GM18858 (cell line): ENCODE results near the gene PPP1R9B.
A peak's percentile ranks its signal among the peaks of the same experiment; 100 is the strongest.

Source experiments
- ATAC-seq: cut with Tn5 transposase; IDR thresholded peaks from one replicate; pipeline ENCODE4 v1.9.1; 2021; ENCODE audit not compliant: unreplicated experiment

Gene PPP1R9B

DNA sequence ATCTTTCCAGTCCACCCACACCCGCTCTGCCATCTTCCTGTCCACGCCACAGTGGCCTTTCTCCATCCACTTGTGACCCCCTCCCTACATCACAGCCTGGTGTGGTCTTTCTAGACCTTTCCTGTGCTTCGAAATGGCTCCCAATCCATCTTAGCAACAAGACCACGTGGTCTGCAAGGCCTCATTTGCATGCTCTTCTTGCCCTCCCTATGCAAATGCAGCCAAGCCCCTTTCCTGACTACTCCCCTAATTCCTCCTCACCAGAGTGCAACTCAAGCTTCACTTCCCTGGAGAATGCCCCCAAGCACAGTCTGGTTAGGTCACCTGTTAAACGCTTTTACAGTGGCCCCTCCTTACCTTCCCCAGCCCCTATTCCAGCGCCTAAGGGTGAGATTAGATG is 6.1 kb downstream of the PPP1R9B start:
- no peak for ATAC-seq

DNA sequence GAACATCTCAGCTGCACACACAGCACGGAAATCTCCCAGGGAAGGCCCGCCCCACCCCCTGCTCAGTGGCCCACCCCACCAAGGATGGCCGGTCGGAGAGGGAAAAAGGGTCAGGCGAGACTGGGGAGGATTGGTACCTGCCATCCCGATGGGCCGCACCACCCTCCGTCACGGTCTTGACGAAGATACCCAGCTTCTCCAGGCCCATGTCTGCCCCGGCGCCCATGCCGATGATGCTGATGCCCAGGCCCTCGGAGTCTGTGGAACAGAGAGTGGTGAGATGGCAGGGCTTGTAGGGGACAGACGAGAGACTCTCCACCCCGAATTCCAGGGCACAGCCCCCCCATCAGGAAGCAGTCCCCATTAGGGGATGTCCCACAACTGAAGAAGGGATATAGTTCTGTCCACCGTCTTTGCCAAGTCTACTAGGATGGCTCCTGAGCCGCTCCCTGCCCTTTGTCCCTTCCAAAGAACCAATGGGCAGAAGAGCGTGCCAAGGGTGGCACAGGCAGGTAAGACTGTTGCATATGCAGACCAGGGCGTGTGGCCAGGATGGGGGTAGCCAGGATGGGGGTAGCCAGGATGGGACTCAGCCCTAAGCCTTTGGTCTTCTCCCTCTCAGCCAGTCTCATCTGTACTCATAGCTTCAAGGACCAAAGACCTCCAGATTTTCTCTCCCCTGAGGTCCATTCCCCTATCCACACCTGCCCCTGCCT is 6.9 kb downstream of the PPP1R9B start:
- ATAC-seq = no peak

DNA sequence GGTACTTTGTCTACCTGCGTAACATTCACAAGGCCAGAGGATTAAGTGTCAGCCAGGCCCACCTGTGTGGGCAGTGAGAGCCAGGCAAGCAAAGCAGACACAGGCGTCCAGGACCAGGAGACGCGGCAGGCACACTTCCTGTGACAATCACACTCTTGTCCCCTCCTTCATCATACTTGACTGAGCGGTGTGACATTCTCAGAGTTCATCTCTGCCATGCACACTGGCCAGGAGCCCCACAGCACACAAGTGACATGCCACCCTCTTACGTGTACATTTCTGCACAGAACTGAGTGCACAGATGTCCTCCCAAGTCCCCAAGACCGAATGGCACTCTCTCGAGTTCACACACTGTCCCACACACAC is 8.7 kb downstream of the PPP1R9B start:
- ATAC-seq = no peak

DNA sequence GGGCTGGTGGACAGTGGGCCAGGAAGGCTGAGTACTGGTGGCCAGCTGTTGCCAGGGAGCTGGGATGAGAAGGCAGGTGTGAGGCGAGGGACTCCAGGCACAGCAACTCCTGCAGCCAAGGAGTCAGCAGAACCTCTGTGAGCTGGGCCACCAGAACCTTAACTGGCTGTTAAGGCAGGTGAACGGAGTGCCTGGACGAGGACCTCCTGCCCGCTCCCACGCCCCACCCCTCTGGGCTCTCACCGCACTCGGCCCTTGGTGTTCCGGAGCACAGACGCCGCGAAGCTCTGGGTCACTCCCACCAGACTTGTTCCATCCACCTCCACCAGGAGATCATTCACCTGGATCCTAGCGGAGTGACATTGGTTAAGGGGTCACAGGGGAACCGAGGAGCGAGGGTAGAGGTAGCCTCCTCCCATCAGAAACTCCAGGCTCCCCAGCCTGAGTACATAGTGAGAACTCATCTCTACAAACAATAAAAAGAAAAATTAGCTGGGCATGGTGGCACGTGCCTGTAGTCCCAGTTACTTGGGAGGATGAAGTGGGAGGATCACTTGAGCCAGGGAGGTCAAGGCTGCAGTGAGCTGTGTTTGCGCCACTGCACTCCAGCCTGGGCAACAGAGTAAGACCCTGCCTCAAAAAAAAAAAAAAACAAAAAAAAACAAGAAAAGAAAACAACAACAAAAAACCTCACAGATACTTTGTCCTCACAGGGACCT is 9.3 kb downstream of the PPP1R9B start:
- no peak for ATAC-seq

DNA sequence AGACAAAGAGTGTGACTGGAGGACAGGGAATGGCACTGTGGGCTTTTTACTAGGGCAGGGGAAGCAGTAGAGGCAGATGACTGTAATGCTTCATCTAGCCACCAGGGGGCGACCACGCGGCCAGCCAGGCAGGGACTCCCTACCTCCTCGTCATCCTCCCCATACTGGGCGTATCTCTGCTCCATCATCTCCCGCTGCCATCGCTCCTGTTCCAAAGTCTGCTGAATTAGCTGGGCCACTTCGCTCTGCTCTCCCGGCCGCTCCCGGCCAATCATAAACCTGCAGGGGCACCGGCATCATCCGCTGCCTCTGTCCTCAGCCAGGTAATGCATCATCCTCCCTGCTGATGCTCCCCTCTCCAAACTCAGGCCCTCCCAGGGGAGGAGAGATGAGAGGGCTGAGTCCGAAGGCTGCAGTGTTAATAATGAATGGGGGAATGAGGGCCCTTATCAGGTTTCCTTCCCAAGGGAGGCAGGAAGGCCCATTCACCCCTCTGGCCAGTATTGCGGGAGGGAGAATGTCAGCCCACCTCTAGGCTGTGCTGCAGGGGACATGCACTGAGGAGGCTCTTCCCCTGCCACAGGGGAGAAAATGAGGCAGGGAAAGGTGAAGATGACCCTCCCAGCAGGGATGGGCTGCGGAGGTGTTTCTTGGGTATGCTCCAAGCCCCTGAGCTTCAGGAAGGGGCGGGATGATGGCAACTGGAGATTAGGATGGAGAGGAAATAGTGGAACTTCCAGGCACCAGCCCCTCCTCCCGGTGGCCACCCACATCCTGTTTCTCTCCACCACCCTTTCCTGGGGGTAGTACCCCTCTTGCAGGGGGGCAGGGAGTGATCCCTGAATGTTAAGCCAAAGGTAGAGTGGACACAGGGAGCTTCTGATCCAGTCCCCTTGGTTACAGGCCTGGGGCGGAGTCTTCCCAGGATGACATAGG is 10.3 kb downstream of the PPP1R9B start:
- ATAC-seq = peak; percentile 51

- no peak for ATAC-seq
Measured at GRCh38 chr17:50139185-50139783, 11.2 kb downstream of the PPP1R9B start.

- no peak for ATAC-seq
Measured at GRCh38 chr17:50137042-50137441, 13.4 kb downstream of the PPP1R9B start.

DNA sequence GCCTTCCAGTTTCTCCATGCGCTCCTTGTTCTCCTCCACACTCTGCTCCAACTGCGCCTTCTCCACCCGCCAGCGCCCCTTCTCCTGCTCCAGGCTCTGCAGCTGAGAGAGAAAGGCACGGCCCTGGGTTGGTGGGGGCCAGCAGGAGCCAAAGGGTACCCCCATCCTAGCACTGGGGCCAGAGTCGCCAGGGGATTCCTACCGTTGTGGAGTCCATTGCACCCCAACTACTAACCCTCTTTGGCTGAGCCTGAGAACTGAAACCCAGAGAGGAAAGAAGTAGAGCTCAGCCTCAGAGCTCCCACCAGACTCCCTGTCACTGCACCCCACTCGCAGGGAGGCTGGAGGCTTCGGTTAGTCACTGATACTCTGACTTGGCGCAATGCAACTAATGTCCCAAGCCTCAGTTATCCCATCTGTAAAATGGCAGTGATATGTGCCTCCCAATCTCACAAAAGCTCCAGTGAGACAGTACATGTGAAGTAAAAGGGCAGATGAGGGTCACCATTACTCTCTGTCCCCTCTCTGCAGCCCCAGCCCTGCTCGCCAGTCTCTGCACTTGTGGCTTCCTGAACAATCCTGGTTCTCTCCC is 14.3 kb downstream of the PPP1R9B start:
- no peak for ATAC-seq

DNA sequence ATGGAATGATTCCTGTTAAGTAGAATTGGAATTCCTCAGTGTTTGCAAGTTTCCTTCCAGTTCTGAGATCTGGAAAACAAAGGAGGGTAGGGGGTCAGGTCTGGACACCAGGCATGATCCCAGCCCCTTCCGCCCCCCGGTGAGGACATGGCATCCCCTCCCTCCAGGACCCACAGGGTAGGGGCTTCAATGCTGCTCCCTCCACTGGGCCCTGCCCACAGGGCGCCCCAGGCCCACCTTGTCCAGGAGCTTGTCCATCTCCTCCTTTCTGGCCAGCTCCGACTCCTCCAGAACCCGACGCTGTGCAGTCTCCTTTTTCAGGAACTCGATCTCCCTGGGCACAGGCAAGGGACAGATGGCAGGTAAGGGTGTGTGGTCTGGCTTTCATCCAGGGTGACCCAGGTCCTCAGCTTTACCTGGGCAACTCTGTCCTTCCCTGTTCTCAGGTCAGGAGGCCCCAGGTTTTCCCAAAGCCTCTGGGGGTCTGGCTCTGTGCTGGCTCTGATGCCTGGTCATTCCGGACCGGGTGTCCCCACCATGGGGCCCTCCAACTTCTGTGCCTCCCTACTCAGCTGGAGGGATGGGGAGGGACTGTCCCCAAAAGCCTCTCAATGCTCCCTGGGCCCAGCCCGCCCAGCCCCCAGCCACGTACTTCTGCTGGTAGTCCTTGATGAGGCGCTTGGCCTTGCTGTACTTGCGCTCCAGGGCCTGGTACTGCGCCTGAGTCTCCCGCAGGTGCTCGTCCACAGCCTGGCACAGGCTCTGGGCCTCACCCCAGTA is 15.0 kb downstream of the PPP1R9B start:
- no peak for ATAC-seq

GRCh38 chr17:50134206-50135110 is 16.0 kb downstream of the PPP1R9B start:
- no peak for ATAC-seq

- ATAC-seq = no peak
Measured at GRCh38 chr17:50133769-50134099, 16.7 kb downstream of the PPP1R9B start.

- ATAC-seq = no peak
Measured at GRCh38 chr17:50133028-50133768, 17.3 kb downstream of the PPP1R9B start.

- no peak for ATAC-seq
Measured at GRCh38 chr17:50132104-50132794, 18.2 kb downstream of the PPP1R9B start.

DNA sequence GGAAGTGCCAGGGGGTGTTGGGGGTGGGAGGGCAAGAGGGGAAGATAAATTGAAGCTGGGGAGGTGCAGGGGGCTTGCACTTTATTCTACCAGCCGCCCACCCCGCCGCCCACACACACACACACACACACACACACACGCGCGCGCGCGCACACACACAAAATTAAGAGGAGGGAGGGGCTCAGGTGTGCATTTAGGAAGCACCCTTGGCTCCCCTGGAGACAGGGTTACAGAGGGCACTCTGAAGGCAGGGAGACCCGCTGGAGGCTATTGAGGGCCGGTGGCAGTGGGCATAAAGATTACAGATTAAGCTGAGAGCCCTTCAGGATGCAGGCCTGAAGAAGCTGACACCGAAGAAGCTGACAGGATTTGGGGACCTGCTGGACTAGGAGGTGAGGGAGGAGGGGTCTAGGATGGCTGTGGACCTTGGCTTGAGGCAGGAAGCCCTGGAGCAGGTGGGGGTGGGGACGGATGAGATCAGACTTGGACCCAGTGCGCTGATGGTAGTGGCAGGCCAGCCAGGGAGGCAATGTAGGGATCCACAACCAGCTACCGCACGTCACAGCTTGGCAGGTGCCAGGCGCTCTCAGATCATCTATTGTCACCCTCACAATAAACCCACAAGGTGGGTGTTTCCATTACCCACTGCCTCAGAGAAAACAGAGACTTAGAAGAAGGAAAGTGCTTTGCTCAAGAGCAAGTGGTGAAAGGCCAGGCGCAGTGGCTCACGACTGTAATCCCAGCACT is 19.7 kb downstream of the PPP1R9B start:
- ATAC-seq = no peak

DNA sequence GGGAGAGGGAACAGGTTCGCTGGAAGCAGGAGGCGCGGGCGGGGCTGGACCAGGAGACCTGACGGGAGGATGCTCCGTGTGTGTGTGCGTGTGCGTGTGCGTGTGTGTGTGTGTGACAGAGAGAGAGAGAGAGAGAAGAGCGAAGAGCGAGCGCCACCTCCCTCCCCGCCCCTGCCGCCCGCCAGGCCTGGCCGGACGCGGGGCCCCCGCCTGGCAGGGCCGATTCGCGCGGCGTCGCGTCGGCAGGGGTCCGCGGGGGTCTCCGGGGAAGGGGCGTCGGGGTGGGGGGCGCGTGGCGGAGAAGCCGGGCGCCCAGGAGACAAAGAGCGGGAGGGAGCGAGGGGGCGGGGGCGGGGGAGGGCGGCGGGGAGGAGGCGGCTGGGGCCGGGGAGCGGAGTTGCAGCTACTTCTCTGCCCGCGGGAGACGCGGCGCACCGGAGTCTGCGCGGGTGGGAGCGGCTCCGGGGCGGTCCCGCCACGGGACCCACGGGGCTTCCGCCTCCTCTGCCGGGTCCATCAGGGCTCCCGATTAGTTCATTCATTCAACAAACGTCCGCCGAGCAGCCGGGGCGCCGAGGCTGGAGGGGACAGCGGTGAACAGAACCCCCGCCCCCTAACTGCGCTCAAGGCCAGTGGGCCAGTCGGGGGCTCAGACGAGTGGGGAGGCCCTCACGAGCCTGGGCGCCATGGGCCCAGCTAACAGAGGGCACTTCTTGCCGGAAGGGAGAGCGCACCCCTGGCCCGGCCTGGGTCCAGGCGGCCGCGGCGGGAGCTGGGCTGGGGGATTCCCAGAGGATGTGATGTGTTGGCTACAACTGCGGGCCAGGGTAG is 20.5 kb downstream of the PPP1R9B start, which contains the start of gene SAMD14:
TSS of gene SAMD14 (minus strand) at position 433 of the 831 bp plus-strand sequence. CDS start 5,201 bp downstream, outside the sequence.
- no peak for ATAC-seq

DNA sequence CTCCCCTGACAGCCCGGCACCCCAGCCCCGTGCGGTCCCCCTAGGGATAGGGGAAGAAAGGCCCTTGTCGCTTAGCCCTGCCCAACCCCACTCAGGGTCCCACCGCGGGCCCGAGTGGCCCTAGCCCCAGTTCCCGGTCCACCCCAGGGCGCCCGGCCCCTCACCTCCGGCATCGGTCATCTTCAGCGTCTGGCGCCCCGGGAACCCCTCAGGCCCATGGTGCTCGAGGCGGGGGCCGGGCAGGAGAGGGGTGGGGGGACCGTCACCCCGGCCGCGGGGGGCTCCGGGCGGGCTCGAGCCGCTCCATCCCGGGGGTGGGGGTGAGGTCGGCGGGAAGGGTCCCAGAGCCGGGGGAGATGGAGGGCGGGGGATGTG is 21.1 kb downstream of the PPP1R9B start:
- ATAC-seq = no peak
